ENCODE data around the gene KCNF1.

Gene KCNF1

DNA sequence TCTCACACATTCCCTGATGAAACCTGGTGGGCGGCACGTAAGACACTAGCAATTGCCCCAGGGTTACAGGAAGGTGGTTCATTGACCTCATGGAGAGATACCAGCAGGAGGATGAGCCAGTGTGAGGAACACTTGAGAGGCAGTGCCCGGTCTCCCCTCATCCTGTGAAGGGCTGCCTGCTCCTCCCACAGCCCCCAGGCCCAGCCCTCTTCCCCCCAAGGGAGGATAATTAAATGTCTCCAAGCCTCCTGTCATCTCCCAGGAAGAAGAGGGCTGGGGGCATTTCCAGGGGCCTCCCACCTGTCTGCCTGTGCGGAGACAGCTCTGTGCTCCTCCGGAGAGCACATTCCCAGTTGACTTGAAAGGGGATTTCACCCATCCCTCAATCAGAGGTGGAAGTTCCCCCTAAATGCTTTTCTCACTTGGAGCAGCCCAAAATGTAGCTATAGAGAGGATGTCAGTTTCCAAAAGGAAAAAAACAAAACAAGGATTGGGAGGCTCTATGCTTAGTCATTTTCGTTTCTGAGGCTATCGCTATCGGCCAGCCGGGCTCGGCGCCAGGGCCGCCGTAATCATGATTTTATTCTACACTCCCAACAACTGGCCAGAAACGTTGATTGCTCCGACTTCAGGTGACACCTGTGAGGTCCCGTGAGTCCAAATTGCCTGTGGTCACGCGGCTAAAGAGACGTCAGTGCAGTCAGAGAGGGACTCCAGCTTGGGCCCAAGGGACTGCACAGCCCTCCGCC, 7.1 kb downstream of the KCNF1 start:
- TF ChIP-seq, protein P1, sequence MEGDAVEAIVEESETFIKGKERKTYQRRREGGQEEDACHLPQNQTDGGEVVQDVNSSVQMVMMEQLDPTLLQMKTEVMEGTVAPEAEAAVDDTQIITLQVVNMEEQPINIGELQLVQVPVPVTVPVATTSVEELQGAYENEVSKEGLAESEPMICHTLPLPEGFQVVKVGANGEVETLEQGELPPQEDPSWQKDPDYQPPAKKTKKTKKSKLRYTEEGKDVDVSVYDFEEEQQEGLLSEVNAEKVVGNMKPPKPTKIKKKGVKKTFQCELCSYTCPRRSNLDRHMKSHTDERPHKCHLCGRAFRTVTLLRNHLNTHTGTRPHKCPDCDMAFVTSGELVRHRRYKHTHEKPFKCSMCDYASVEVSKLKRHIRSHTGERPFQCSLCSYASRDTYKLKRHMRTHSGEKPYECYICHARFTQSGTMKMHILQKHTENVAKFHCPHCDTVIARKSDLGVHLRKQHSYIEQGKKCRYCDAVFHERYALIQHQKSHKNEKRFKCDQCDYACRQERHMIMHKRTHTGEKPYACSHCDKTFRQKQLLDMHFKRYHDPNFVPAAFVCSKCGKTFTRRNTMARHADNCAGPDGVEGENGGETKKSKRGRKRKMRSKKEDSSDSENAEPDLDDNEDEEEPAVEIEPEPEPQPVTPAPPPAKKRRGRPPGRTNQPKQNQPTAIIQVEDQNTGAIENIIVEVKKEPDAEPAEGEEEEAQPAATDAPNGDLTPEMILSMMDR (conservative IDR thresholded peaks at IDR 0.05) = no peak

DNA sequence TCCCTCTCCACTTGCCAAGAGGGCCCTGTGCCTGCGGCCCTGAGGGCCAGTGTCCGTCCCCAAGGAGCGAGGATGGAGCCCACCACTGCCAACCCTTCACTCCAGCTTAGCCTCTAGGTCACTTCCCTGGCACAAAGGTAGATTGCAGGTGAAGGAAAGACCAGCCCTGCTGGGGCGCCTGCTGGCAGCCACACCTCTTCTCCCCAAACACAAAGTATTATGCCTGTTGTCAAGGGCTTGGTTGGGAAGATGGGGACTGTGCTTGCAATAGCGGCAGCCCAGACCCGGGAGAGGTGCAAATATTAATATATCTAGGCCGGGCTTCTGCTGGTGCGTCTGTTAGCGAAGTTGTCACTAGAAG, 7.7 kb downstream of the KCNF1 start:
- no peak overlapping the region for H3K27ac ChIP-seq
- TF ChIP-seq, protein P1 (conservative IDR thresholded peaks at IDR 0.05) = no peak

More for the DNA sequence above, 7.1 kb downstream of the KCNF1 start:
- H3K27ac ChIP-seq = no peak overlapping the region

DNA sequence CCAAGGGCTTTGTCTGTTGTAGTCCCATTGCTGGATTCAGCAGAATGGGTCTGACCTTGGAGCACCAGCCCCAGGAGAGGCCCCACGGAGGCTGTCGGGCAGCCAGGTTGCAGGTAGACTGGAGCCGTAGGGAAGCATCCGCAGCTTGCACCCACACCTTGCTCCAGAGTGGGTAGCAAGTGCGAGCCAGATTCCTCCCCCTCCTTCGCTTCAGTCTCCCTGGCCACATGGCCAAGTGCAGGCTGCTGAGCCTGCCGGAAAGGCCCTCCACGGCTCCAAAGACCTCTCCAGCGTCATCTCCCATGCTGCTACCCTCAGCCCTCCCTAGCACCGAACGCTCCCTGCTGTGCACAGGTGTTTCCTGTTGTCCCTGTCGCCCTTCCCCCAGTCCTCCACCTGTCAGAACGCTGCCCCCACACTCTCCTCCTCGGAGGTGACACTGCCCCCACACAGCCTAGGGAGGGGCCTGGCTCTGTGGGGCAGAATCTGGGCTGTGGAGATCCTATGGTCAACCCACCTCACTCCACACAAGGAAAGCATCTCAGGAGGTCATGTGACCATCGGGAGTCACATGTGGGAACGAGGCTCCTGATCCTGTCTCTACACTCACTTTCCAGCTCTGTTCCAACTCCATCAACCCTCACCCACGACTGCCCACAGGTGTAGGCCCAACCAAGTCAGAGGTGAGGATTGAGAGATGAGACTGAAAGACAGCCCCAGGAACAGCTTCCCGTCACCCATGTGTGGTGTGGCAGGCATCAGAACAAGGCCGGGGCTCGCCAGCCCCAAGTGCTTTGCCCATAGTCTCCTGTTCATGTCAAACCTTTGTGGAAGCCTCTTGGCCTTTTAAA, 8.3 kb downstream of the KCNF1 start:
- TF ChIP-seq, protein P1 (conservative IDR thresholded peaks at IDR 0.05) = no peak

DNA sequence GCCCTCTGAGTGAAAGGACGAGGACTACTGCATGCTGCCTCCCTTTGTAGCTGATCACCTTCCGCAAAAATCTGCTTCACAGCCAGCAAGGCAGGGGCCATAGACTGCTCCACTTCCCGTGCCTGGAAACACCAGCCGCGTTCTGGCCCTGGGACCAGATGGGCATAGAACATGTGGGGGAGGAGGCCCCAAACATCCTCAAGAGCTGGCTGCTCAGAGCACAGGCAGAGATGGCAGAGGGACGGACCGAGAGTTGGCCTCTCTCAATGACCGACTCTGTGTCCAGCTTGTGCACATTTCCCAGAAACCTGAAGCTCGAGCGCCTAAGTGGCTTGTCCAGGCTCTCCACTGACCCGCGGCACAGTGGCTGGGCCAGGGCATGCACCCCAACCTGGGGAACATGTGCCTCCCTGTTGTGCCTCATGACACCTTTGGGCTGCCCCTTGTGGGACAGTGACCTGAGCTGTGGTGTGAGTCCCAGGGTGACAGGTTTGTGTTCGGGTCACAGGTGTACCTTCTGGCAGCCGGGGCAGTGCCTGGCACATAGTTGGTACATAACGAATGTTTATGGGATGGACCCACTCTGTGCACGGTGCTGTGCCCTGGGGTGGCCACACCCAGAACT, 9.1 kb downstream of the KCNF1 start:
- H3K27ac ChIP-seq = no peak overlapping the region
- TF ChIP-seq, protein P1 (conservative IDR thresholded peaks at IDR 0.05) = no peak

More for the DNA sequence above, 8.3 kb downstream of the KCNF1 start:
- no peak overlapping the region for H3K27ac ChIP-seq

DNA sequence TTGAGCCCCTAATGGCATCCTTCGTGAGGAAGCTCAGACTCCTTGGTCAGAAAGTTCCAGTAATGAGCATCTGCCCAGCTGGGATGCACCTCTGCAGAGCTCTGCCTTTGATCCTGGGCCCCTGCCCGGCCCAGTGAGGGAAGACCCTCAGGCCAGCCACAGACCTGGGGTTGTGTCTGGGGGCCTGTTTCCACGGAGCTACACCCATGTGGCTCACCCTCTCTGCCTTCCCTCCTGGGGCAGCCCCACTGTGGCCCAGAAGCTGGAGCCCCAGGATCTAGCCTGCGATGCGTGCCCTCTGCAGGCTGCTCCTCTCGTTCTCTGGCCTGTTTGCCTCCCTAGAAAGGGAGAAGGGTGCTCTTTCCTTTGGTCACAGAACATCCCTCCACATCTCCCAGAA, 9.8 kb downstream of the KCNF1 start:
- H3K27ac ChIP-seq = no peak overlapping the region
- TF ChIP-seq, protein P1 (conservative IDR thresholded peaks at IDR 0.05) = no peak

DNA sequence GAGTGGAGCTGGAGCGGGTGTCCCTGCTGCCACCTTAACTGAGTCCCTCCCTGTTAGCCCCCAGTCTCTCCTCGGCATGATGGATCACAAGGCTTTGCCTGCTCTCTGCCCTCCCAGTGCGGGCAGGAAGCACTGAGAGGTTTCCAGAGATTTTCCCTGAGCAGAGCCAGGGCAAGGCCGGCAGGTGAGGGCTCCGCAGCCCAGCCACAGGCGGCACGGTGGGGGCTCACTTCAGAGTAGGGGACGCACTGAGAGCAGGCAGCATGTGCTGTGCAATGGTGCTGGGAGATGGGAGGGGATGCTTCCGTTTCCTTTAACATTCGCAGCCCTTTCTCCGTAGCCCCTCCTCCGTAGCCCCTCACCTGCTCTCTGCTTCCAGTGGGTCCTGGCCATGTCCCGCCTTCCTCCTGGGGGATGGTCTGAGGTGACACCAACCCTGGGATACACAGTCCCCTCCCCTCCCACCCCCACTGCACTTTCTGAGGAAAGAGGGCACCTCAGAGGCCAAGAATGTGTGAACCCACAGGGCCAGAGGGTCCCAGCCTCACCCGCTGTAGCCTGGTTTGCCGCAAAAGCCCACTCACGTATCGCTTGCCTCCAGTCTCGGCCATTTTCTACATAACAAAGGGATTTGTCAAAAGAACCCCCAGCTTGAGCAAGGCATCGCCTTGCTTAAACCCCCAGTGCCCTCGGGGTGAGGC, 10.7 kb downstream of the KCNF1 start:
- TF ChIP-seq, protein P1 (conservative IDR thresholded peaks at IDR 0.05) = no peak
- no peak overlapping the region for H3K27ac ChIP-seq

DNA sequence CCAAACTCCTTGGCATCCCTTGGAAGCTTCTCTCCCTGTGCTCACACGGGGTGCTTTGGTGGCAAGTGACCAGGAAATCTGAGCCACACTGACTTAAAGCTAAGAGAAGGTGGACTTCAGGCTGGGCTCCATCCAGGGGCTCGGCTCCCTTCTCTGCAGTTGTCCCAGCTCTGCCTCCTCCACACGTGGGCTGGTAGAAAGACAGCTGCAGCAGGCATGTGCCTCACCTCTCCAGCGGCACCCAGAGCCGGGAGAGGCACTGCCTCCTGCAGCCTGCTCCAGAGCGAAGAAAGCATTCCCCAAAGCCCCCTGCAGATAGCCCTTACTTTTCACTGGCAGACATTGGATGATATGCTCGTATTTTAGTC, 11.3 kb downstream of the KCNF1 start:
- TF ChIP-seq, protein P1 (conservative IDR thresholded peaks at IDR 0.05) = no peak
- no peak overlapping the region for H3K27ac ChIP-seq
